ENCODE measurements around the gene PRKCH.

GRCh38 chr14:61416591-61416990 is 95.2 kb downstream of the PRKCH start:
- no peak for TF ChIP-seq CTCF (IDR thresholded peaks at IDR 0.05)
- TF ChIP-seq POLR2A (IDR thresholded peaks at IDR 0.05): no peak

Data from esophagus squamous epithelium (tissue), 4 donors.